ENCODE measurements around the gene CACNG6.

DNA sequence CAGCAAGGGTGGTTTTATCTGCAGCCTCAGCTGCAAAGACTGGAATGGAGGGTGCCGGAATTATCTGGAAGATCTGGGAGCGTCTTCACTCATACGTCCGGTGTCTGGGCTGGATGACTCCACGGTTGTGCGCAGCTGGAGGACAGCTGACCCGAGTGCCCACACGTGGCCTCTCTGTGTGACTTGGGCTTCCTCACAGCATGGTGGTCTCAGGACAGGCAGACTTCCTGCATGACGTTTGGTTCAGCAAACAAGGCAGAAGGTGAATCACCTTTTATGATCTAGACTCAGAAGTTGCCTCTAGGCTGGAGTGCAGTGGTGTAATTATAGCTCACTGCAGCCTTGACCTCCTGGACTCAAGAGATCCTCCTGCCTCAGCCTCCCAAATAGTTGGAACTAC lies 33.2 kb downstream of the CACNG6 start:
- TF ChIP-seq POLR2AphosphoS5 (IDR thresholded peaks at IDR 0.05; ENCODE audit: low read depth, low read length) (no peak), EP300 (IDR thresholded peaks at IDR 0.05; ENCODE audit: borderline replicate concordance in 1 of 2, low read depth in 1 of 2, low read length in 1 of 2) (no peak), RFX5 (IDR thresholded peaks at IDR 0.05; ENCODE audit: low read length) (no peak), YY1 (IDR thresholded peaks at IDR 0.05; ENCODE audit: low read depth) (no peak), USF1 (IDR thresholded peaks at IDR 0.05; ENCODE audit: borderline replicate concordance, low read depth) (no peak)
- TF ChIP-seq, protein P1, sequence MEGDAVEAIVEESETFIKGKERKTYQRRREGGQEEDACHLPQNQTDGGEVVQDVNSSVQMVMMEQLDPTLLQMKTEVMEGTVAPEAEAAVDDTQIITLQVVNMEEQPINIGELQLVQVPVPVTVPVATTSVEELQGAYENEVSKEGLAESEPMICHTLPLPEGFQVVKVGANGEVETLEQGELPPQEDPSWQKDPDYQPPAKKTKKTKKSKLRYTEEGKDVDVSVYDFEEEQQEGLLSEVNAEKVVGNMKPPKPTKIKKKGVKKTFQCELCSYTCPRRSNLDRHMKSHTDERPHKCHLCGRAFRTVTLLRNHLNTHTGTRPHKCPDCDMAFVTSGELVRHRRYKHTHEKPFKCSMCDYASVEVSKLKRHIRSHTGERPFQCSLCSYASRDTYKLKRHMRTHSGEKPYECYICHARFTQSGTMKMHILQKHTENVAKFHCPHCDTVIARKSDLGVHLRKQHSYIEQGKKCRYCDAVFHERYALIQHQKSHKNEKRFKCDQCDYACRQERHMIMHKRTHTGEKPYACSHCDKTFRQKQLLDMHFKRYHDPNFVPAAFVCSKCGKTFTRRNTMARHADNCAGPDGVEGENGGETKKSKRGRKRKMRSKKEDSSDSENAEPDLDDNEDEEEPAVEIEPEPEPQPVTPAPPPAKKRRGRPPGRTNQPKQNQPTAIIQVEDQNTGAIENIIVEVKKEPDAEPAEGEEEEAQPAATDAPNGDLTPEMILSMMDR (IDR thresholded peaks at IDR 0.05) = no peak

Data from SK-N-SH (cell line).